Lung (tissue), 12 donors: ENCODE measurements around the gene FAM120B. TPM values are rescaled to one million over a fixed set of nuclear protein-coding genes. Genes with fewer than 3 reads are reported as not detected.

Experiments used
- ATAC-seq: fragments of 200-7000 bp; cut with Tn5 transposase; one replicate; pipeline ENCODE4 v1.9.1; 2020; ENCODE audit warnings: moderate number of reproducible peaks; ENCODE audit not compliant: insufficient read depth, low FRiP score
- DNase-seq, 3 donors: peaks; one replicate each; pipeline ENCODE4 v3.0.0-alpha.2; 2013 to 2017
- H3K27ac ChIP-seq, 2 donors: one replicate each; pipeline ENCODE4 v1.5.1; 2013; ENCODE audit warnings: mild to moderate bottlenecking in 2 of 2, moderate library complexity in 2 of 2, control low read depth in 1 of 2, inconsistent platforms in 1 of 2, low read depth in 1 of 2, low read length in 1 of 2
- H3K27me3 ChIP-seq, 3 donors: one replicate each; pipeline ENCODE4 v1.5.1; 2013; ENCODE audit warnings: low read length in 2 of 3; ENCODE audit not compliant: control insufficient read depth in 3 of 3, insufficient read depth in 3 of 3
- H3K36me3 ChIP-seq, 4 donors: one replicate each; pipeline ENCODE4 v1.5.1; 2013; ENCODE audit warnings: low read length in 4 of 4, mild to moderate bottlenecking in 1 of 4, moderate library complexity in 1 of 4; ENCODE audit not compliant: control insufficient read depth in 4 of 4, insufficient read depth in 4 of 4
- H3K4me1 ChIP-seq, 5 donors: one replicate each; pipeline ENCODE4 v1.5.1; 2013; ENCODE audit warnings: low read length in 5 of 5, mild to moderate bottlenecking in 2 of 5, moderate library complexity in 1 of 5; ENCODE audit not compliant: control insufficient read depth in 5 of 5, insufficient read depth in 5 of 5
- H3K4me3 ChIP-seq: one replicate; pipeline ENCODE4 v1.5.1; 2013; ENCODE audit warnings: mild to moderate bottlenecking, control low read depth, moderate library complexity
- H3K9ac ChIP-seq, 2 donors: one replicate each; pipeline ENCODE4 v1.5.1; 2013; ENCODE audit warnings: low read length in 2 of 2, control low read depth in 1 of 2; ENCODE audit not compliant: insufficient read depth in 1 of 2
- H3K9me3 ChIP-seq, 4 donors: one replicate each; pipeline ENCODE4 v1.5.1; 2013; ENCODE audit warnings: low read length in 3 of 4, mild to moderate bottlenecking in 1 of 4, moderate library complexity in 1 of 4; ENCODE audit not compliant: control insufficient read depth in 4 of 4, insufficient read depth in 3 of 4
- CTCF ChIP-seq: IDR thresholded peaks from 2 replicates; pipeline ENCODE4 v1.5.1; 2012; ENCODE audit warnings: mild to moderate bottlenecking; ENCODE audit errors: control extremely low read depth, extremely low read depth
- WGBS, 2 donors: extraction: QIAGEN DNeasy Blood & Tissue Kit; methylation state at CpG; one replicate each; pipeline ENCODE4 v1.1.7; 2013; 5-methylcytosine and 5-hydroxymethylcytosine counted together
- polyA plus RNA-seq, 2 donors: library from polyadenylated mRNA; stranded (reverse); fragments of 200-250 nt; gene quantifications; one replicate each; pipeline ENCODE4 v1.2.1, GENCODE V29; 2013
- total RNA-seq, 2 donors: library from RNA; depleted of rRNA in 1 of 2; stranded (reverse); fragments of >200 nt in 1 of 2; gene quantifications; one replicate each; pipeline ENCODE4 v1.2.1, GENCODE V29; 2014 to 2021
- donor health status: control.
- donor health status: control.
- donor health status: Bipolar disorder and iron deficiency.
- donor health status: healthy.
- donor health status: DM: yes; HTN: yes; CAD: no.

Gene FAM120B
- total and polyA plus RNA-seq, 4 donors = 8.5 to 35.6 (median 20.7) TPM

- Histone ChIP-seq H3K4me1 (peaks cover 0 to 6% (median 0%) of the 10 kb centered on the region in 5 donors), H3K4me3 (no peak overlapping the region), H3K36me3 (peaks cover 0 to 6% (median 6%) of the 10 kb centered on the region in 4 donors), H3K27ac (no peak overlapping the region), H3K27me3 (no peaks in the 10 kb centered on the region), H3K9ac (no peak overlapping the region), H3K9me3 (no peaks in the 10 kb centered on the region)
- DNase-seq = no peak
- TF ChIP-seq CTCF = no peak
- WGBS, 2 donors = 75 to 93% methylated on average over 10 of the region's 10 CpGs
- ATAC-seq = no peak
Measured at GRCh38 chr6:170375661-170376060, 69.1 kb downstream of the FAM120B start.

- DNase-seq = no peak
- no peak for TF ChIP-seq CTCF
- Histone ChIP-seq H3K4me3 (no peak overlapping the region), H3K9ac (no peak overlapping the region), H3K4me1 (peaks cover 0 to 6% (median 0%) of the 10 kb centered on the region in 5 donors), H3K36me3 (peaks cover 0 to 6% (median 5%) of the 10 kb centered on the region in 4 donors), H3K27ac (no peak overlapping the region), H3K27me3 (no peaks in the 10 kb centered on the region), H3K9me3 (no peaks in the 10 kb centered on the region)
- no peak for ATAC-seq
- WGBS, 2 donors = 74 to 88% methylated on average over 27 to 29 of the region's 29 CpGs
Measured at GRCh38 chr6:170376386-170377043, 70.0 kb downstream of the FAM120B start.

DNA sequence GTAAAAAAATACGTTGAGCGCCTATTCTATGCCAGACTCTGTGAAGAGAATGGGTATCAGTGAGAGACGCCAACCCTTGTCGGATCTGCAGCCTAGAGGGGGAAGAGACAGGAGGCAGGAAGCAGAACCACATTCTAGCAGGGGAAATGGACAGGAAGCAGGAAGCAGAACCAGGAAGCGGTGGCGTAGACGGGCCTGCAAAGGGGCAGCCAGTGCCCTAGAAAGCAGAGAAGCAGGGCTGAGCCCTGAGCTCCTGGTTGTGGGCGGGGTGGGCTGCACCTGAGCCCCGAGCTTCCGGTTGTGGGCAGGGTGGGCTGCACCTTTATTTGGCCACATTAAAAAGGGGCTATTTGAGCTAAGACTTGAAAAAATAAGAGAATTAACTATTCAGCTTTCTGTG, 71.9 kb downstream of the FAM120B start:
- DNase-seq (peak in 1 of 3 donors; percentile 23), ATAC-seq (no peak)
- Histone ChIP-seq H3K9me3 (no peaks in the 10 kb centered on the region), H3K36me3 (peaks cover 0 to 6% (median 4%) of the 10 kb centered on the region in 4 donors), H3K27ac (no peak overlapping the region), H3K27me3 (no peaks in the 10 kb centered on the region), H3K9ac (no peak overlapping the region), H3K4me3 (no peak overlapping the region), H3K4me1 (peaks cover 0 to 6% (median 0%) of the 10 kb centered on the region in 5 donors)
- no peak for TF ChIP-seq CTCF
- WGBS, 2 donors = 47 to 62% methylated on average over 10 of the region's 10 CpGs

- ATAC-seq = no peak
Measured at GRCh38 chr6:170381562-170381961, 75.0 kb downstream of the FAM120B start.

More at GRCh38 chr6:170381562-170381961, 75.0 kb downstream of the FAM120B start:
- Histone ChIP-seq H3K4me3 (no peak overlapping the region), H3K9ac (no peak overlapping the region), H3K36me3 (peaks cover 0 to 3% (median 2%) of the 10 kb centered on the region in 4 donors), H3K9me3 (no peaks in the 10 kb centered on the region), H3K27ac (no peak overlapping the region), H3K27me3 (no peaks in the 10 kb centered on the region), H3K4me1 (peaks cover 0 to 4% (median 0%) of the 10 kb centered on the region in 5 donors)
- TF ChIP-seq CTCF = no peak
- DNase-seq = no peak
